UCSD-AML1 (cell line): ENCODE measurements around the gene ROR2.

Experiments
- DNase-seq: peaks from one replicate; lab custom pipeline; 2025; ENCODE audit not compliant: unreplicated experiment; lab: John Stamatoyannopoulos, UW

Gene ROR2

DNA sequence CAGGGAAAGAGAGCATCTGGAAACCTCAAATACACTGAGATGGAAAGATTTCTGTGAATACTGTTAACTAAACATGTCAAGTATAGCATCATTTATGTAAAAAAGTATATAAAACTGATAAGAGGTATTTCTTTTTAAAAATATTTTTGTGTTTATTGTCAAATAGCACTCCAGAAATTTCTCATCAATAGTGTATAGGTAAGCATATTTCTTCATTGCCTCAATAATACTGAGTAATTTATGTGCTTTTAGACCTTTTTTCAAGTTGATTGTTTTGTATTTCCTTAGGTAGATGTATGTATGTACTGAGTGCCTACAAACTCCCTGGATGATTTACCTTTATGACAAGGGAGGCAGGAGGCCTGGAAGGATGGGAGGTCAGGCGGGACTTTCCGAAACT lies 196.3 kb downstream of the ROR2 start:
- no peak for DNase-seq

DNA sequence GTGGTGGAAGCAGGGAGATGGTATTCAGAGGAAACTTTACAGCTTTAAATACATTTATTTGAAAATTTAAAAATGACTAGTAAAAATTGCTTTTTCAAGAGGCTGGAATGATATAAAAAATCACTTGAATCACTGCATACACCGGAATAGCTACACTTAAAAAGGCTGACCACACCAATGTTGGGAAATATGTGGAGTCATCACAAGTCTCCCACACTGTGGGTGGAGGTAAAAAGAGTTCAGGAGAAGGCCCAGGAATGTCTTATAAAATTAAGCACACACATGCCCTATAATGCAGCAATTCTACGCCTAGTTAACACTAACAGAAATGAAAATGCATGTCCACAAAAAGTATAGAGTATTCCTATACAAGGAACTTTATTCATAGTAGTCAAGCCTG lies 198.1 kb downstream of the ROR2 start:
- no peak for DNase-seq

DNA sequence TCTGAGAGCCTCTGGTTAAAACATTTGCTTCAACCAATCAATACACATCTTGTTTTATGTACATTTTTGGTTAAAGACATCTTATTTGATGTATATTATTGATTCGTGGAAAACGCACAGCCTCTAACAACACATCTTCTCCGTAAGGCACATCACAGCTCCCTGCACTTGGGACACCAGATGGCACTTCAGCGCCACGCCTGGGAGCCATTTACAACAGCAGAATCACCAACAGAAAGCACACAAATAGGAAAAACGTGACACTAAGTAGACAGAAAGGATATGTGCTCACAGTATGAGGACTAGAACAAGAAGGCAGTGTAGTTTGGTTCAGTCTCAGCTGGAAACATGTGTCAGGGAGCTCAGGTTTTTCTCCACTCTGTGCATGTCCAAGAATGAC lies 199.7 kb downstream of the ROR2 start:
- DNase-seq: no peak

DNA sequence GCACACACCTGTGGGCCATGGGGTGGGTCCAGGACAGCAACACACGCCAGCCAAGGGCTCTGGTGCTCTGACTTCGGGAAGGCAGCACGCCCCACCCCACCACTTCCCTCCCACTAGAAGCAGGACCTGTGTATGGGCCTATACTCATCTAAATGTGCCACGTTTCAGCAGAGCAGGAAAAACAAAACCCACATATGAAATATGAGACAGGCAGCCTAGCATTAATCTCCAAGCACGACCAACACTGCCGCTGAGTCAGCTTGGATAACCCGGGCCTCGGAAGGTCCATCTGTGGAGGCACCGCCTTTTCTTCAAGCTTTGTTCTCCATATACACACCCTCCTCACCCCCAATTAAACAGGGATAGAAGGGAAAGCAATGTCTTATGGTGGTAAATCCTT lies 203.1 kb downstream of the ROR2 start:
- no peak for DNase-seq

DNA sequence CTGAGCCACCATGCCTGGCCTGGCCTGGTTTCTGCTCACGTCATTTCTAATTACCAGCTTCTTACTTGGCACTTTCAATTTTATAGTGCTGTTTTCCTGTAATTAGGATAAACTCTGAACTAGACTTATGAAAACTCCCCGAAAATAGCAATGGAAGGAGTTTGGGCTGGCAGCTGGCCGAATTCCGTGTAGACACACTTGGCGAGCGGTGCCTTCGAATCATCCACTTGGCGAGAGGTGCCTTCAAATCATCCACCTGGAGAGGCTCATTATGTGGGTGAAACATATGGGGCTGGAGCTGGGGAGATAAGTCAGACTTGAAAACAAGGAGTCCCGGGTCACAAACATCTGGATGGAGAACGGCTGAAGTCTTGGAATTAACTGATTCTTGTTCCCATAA lies 203.7 kb downstream of the ROR2 start:
- DNase-seq: no peak

DNA sequence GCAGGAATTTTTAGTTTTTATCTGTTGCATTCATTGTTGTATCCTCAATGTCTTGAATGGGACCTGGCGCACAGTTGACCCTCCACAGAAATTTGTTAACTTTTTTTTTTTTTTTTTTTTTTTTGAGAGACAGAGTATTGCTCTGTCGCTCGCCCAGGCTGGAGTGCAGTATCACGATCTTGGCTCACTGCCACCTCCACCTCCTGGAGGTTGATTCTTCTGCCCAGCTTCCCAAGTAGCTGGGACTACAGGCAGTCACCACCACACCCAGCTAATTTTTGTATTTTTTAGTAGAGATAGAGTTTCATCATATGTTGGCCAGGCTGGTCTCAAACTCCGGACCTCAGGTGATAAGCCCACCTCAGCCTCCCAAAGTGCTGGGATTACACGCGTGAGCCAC lies 205.9 kb downstream of the ROR2 start:
- no peak for DNase-seq

DNA sequence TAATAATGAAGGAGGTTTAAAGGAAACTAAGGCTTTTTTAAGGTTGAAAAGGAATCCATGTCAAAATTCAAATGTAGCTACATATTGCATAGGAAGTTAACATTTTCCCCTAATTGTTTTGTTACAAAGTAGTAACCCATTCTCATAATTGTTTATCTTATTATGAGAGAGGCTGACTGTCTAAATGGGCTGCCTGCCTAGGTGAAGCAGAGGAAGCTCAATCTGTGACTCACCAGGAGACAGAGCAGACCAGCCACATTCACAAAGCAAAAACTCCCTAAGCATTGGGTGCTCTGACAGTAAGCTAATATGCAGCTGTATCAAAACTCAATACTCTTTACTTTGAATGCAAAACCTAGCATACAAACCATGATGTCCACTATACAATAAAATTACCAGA lies 208.5 kb downstream of the ROR2 start:
- DNase-seq: no peak

DNA sequence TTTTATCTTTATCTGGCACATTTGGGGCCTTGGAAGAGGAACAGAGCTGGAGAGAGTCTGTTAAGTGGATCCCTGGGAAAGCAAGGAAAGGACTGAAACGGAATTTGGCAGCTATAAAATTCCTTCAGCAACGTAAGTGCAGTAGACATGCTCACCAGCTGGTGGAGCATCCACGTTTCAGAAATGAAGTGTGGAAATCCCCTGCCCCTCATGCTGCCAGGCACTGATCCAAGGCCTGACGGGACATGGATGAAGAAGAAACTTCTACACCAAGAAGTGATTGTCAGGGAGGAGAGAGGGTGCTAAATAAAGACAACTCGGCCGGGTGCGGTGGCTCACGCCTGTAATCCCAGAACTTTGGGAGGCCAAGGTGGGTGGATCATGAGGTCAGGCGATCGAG lies 209.3 kb downstream of the ROR2 start:
- DNase-seq: no peak

DNA sequence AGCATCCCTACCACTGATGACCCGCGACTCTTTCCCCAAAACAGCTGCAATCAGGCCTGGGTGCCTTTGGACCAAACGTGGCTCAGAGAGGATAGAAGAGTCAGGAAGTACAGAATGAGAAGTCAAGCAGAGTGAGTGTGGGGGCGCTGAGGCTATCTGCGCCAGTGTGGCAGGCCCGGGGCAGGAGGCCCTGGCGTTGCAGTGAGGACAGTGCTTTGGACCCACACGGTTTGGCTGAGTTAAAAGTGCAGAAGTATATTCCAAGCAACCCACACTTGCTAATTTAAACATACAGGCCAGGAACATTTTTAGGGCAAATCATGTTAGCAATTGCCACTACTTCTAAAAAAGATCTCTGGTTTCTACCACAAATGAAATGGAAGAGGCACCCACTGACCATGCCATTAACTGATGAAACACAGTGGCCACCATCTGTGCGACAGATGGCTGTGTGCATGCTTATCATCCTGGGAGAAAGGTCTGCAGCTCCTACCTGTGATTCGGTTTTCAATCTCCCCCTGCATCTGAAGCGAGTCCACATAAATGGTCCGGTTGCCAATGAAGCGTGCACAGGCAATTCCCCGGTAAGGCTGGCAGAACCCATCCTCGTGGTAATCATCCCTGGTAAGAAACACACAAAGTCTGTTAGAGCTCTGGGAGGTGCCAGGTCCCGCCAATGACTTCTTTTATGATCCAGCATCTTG lies 213.0 kb downstream of the ROR2 start:
- DNase-seq: no peak

DNA sequence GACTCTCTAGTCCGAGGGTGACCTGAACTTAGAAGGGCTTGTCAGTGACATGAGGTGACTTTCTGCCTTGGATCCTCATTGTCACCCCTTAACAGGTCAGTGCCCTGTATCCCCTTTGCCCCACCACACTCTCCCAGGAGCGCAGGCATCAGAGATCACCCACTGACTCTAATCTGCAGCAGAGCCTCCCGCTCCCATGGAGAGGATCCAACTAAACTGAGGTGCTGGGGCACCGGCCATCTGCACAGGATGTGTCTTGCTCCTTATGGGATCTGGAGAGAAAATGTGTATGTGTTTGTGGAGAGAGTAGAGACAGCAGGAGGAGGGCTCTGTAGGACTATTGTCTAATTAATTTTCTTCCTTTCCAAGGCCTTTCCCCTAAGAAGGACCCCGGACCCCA lies 213.7 kb downstream of the ROR2 start:
- no peak for DNase-seq

DNA sequence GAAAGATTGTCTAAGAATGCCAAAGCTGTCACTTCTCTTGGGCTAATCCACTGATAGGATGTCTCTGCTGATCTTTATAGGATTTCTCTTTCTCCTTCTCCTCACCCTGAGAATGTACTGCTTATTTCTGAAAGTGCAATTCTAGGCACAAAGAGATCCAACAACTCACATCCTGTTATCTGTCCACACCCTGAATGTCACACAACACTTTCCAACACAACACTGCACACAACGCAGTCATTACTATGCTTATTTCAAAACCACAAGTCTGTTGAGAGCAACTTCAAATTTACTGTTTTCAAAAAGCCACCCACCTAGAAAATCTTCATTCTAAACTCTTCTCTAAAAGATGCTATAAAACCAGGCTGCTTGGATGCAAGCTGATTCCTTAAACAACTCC lies 215.0 kb downstream of the ROR2 start:
- no peak for DNase-seq

DNA sequence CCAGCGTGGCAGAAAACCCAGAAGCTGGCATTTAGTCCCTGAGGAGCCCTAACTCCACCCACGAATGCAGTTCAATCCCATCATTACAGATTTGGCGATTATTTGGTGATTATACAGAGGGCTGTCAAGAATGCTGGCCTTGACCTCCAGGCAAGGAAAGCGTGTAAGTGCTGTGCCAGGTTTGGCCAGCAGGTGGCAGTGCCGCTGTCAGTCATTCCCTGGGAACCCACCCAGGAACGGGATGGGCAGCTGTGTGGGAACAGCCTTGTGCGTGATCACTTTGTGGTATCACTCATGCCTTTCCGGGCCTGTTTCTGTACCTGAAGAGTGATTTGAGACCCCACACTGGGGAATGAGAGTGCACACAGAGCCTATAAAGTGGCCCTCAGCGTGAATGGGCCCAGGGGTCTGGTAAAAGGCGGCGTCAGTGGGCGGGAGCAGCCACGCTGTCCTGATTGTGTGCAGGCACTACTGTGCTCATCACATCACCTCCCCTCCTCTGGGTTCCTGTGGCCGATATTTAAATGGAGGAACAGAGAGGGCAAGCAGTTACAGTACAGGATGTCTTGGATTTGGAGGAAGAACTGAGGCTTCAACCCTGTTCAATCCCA lies 215.6 kb downstream of the ROR2 start:
- peak; percentile 46 for DNase-seq

DNA sequence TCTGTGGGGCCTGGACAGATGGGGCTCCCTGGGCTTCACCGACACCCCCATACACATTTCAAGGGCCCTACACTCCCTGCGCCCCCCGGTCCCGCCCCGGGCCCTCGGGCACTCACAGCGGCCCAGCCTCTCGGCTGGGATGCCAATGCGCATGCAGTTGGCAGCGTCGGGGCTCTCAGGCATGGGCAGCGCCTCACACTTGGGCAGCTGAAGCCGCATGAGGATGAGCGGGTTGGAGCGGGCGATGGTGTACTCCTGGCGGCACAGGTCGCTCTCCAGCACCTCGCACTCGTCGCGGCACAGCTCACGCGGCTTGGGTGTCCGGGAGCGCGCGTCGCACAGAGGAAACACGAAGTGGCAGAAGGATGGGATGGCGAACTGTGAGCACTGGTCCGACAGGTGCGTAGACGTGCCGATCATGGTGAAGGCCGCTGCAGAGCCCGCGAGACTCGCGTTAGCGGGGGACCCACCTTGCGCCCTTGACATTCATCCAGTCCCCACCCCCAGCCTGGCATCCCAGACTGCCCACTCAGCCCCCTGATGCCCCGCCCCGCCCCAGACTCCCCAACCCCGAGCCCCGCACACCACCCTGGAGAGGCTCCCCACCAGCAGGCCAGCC lies 216.9 kb downstream of the ROR2 start:
- no peak for DNase-seq

DNA sequence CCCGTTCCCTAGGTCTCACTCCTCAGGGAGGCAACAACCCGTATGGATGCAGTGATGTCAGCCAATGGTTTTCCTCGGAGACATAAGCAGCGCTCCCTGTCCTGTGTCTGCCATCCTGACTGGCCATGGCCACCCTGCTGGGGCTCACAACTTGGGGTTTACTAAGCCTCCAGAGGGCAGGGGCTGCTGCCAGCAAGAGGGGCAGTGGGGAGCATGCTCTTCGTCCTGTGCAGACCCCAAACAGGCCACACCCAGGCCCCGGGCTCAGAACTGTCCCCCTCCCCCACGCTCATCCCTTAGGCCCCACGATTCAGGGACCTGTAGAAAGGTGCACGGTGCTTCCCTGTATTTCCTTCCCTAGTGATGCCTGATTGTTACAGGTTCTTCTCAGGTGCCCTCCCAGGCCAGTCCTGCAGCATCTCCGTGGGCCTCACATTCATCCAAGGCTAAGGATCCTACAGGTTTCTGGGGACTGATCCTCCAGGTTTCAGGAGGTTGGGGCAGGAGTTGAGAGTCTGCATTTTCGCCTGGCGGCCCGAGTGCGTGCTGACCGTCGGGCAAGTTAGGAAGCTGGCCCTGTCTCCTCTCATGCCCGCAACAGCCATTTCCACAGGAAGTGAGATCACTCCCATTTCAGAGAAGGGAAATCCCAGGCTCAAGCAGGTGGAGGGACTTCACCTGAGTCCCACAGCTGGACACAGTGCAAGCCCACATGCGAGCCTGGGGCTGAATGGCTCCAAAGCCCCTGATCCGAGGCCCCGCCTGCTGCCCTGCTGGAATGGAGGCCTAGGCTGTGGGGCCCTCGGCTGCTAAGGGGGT lies 217.6 kb downstream of the ROR2 start:
- DNase-seq: no peak

DNA sequence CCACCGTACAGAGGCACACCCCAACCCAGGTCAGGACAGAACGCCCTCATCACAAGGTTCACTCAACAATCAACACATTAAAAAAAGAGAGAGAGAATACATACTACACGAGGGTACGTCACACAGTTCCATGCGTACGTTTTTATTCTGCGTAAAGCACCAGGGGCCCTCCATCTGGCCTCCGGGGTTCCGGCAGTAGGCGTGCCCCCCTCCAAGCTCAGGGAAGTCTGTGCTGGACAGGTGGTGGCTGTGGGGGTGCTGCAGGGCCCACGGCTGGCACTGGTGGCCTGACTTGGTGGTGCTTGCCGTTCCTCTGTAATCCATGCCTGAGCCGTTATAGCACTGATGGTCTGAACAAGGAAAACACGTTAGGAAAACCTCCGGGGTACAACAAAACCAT lies 219.2 kb downstream of the ROR2 start:
- no peak for DNase-seq

DNA sequence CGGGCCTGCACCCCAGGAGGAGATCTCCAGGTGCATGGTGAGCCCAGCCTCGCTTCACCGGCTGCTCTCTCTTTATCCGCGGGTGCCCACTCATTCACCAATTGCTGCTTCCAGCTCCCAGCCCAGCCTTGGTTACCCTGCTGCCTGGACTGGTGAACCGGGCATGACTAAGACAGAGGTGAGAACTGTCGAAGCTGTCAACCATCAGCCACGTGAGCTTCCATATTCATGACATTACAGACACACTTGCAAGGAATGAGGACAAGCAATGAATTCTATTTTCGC lies 220.5 kb downstream of the ROR2 start:
- no peak for DNase-seq

DNA sequence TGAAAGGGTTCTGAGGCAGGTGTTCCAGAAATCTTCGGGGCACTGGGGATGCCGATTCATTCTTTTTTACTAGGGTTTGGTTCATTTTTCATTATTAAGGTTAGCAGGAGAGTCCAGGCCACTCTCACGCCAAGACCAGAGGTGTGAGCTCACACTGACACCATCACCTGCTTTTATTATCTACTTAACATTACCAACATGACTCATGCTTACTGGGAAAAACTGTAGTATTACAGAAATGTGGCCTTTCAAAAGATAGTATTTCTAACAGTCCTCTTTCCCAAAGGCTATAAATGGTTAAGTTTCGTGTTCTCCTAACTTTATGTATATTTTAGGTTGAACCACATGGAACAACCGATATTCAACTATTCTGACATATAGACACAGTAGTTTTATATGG lies 222.1 kb downstream of the ROR2 start:
- DNase-seq: no peak

DNA sequence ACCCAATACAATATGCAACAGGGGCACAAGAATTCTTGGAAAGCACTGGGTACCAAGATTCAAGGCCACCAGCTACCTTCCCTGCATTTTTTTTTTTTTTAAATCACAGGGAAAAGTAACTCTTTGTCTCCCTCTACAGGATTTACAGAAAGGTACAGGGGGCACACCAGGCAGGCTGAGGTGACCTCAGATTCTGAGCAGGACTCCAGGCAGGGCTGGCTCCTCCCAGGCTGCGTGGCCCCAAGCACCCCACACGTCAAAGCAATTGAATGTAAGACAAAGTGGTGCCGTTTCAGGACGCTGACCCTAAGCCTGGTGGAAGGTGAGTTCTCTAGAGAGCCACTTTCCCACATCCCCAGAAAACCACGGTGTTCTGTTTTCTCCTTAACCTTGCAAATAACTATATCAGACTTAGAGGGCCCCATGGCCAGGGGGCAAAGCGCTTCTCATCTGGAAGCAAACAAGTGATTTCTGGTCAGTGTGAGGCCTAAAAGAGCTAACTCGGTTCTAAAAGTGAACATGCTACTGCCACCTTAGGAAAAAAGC lies 222.6 kb downstream of the ROR2 start:
- DNase-seq: peak; percentile 20

DNA sequence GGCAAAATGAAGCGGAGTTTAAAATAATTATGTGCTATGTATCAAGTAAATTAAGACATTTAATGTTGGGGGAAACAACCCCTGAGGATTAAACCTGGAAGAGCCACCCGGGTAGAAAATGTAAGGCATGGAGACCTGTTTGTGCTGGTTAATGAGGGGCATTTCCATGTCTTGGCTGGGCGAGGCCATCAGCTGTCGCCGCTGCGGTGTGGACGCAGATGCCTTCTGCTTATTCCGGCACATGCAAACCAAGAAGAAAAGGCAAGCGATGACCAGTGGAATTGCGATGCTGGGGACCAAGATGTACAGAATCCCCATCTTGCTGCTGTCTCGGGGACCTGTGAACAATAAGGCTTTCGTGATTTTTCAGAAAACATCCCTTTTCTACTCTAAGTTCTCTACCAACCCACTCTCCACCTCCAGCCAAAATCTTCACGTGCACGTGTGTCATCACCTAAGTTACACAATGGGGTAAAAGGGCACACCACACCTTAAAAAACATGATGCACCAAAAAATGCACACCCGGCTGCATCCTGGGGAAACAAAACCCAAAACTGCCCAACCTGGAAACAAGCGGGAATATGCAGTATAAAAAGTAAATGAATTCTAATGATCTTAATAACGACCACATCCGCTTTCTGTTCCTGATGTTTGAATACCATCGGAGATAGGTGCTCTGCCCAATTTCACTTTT lies 223.5 kb downstream of the ROR2 start:
- DNase-seq: no peak

DNA sequence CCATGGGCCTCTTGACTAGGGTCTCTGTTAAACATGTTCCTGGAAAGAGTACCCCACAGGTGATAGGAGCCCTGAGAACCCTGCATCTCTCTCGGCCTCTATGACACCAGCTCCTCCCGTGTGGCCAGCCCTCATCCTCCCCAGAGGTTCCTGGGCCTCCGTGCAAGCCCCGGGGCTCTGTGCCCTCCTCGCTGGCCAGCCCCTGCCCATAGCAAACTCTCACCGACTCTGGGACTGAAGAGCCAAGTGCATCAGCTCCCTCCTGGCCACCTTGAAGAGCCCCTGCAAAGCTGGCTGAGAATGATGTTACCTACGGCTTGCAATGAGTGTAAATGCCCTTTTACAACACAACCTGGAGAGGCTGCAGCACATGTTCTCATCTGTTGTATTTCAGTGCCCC lies 224.4 kb downstream of the ROR2 start:
- no peak for DNase-seq
